ENCODE data around the gene PMVK.

Gene PMVK

GRCh38 chr1:154925335-154926170 lies 11.0 kb downstream of the PMVK start:
- DNase-seq (ENCODE audit: low read depth): no peak
- H3K4me3 ChIP-seq (ENCODE audit: low read depth, low read length): no peak overlapping the region
- no peak for TF ChIP-seq CTCF (IDR thresholded peaks at IDR 0.05; ENCODE audit: low read depth, low read length, missing control alignments)
- in situ Hi-C loops (cut with HindIII; ENCODE audit: low sequenced_read_pairs): no loop called here

GRCh38 chr1:154923695-154924094 lies 12.8 kb downstream of the PMVK start:
- no peak for DNase-seq (ENCODE audit: low read depth)

DNA sequence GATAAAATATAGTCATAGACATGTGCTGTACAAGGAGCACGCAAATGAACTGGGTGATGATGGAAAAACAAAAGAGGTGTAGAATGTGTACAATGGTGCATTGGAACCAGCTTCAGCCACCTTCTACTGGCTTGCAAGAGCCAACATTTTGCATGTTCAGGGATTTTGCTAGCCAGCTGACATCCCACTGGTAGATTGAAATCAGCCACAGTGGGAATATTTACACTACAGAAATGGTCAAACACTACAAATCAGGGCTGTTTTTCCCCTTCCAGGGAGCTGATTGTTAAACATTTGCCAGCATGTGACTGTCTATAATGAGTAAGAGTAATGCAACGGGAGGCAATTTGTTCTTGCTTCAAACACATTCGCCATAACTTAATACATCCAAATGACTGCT lies 23.2 kb downstream of the PMVK start:
- no peak for TF ChIP-seq CTCF (IDR thresholded peaks at IDR 0.05; ENCODE audit: low read depth, low read length, missing control alignments)
- no peak for DNase-seq (ENCODE audit: low read depth)
- H3K4me3 ChIP-seq (ENCODE audit: low read depth, low read length): no peak overlapping the region
- in situ Hi-C loops (cut with HindIII; ENCODE audit: low sequenced_read_pairs): no loop called here

More at GRCh38 chr1:154923695-154924094, 12.8 kb downstream of the PMVK start:
- in situ Hi-C loops (cut with HindIII; ENCODE audit: low sequenced_read_pairs): no loop called here
- TF ChIP-seq CTCF (IDR thresholded peaks at IDR 0.05; ENCODE audit: low read depth, low read length, missing control alignments): no peak
- H3K4me3 ChIP-seq (ENCODE audit: low read depth, low read length): no peak overlapping the region

- in situ Hi-C loops (cut with HindIII; ENCODE audit: low sequenced_read_pairs): no loop called here
- no peak for DNase-seq (ENCODE audit: low read depth)
- TF ChIP-seq CTCF (IDR thresholded peaks at IDR 0.05; ENCODE audit: low read depth, low read length, missing control alignments): no peak
- no peak overlapping the region for H3K4me3 ChIP-seq (ENCODE audit: low read depth, low read length)
Measured at GRCh38 chr1:154912755-154913154, 23.8 kb downstream of the PMVK start.

DNA sequence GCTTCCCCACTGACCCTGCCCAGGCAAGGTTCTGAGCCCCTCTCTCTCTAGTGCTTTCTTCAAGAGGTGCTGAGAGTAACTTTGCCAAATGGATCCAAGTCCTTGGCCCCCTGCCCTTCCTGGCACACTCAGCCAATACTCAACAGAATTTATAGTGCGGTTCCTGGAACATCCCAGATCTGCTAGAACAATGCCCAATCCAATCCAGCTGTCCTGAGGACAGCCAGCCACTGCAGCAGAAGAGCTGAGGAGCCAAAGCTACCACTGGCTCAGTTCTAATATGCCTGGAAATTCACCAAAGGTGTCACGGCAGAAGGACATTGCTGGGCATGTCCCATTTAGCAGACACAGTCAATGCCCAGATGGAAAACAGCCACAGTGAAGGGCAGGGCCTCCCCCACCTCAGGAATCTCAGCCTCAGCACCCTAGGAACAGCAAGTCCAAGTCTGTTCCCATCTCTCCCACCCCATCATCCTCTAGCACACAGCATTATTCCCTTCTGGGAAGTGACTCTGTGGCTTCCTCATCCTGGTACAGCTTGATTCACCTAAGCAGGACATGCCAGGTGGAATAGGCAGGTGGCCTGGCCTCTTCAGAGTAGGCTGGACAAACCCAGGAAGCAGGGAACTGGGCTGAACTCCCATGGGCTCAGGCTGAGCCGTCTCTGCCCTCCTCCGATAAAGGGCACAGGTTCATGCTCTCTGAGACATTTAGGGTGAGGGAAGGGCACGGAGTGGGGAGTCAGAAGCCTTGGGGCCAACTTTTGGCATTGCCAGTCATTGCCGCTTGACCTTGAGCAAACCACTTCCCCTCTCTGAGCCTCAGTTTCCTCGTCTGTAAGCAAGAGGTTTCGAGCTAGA lies 24.6 kb downstream of the PMVK start:
- no peak for TF ChIP-seq CTCF (IDR thresholded peaks at IDR 0.05; ENCODE audit: low read depth, low read length, missing control alignments)
- in situ Hi-C loops (cut with HindIII; ENCODE audit: low sequenced_read_pairs): no loop called here

GRCh38 chr1:154910851-154911250 lies 25.7 kb downstream of the PMVK start:
- in situ Hi-C loops (cut with HindIII; ENCODE audit: low sequenced_read_pairs): no loop called here
- no peak for TF ChIP-seq CTCF (IDR thresholded peaks at IDR 0.05; ENCODE audit: low read depth, low read length, missing control alignments)

More for the DNA sequence above, 24.6 kb downstream of the PMVK start:
- no peak overlapping the region for H3K4me3 ChIP-seq (ENCODE audit: low read depth, low read length)
- no peak for DNase-seq (ENCODE audit: low read depth)

More at GRCh38 chr1:154910851-154911250, 25.7 kb downstream of the PMVK start:
- no peak for DNase-seq (ENCODE audit: low read depth)
- no peak overlapping the region for H3K4me3 ChIP-seq (ENCODE audit: low read depth, low read length)
